K562 (cell line): ENCODE measurements around the gene SIRT3. TPM values are rescaled to one million over a fixed set of nuclear protein-coding genes. Genes with fewer than 3 reads are reported as not detected.
A peak's percentile ranks its signal among the peaks of the same experiment; 100 is the strongest.

Experiments
- COPS2 ChIP-seq: fragments of 450-650 bp; conservative IDR thresholded peaks from 2 replicates; pipeline ENCODE4 v1.6.1; 2016; ENCODE audit warnings: mild to moderate bottlenecking, moderate library complexity
- ETS1 ChIP-seq: conservative IDR thresholded peaks from 2 replicates; pipeline ENCODE4 v1.6.1; 2011; ENCODE audit warnings: low read depth, mild to moderate bottlenecking, low read length; ENCODE audit not compliant: control insufficient read depth
- RBM22 ChIP-seq: fragments of 200-400 bp; formaldehyde crosslinking; IDR thresholded peaks from 2 replicates; pipeline ENCODE4 v1.6.1; 2018; ENCODE audit warnings: low read length, low read depth; ENCODE audit not compliant: poor library complexity, severe bottlenecking
- SMAD4 ChIP-seq: fragments of 250-450 bp; sonication (Bioruptor Pico); conservative IDR thresholded peaks from 2 replicates; pipeline ENCODE4 v1.8.0; 2021; ENCODE audit warnings: inconsistent platforms, mild to moderate bottlenecking, moderate library complexity
- SNRNP70 ChIP-seq: fragments of 200-400 bp; formaldehyde crosslinking; optimal IDR thresholded peaks from 2 replicates; pipeline ENCODE3; 2017; ENCODE audit warnings: low read depth, low read length
- STAG1 ChIP-seq: sonication (generic); formaldehyde crosslinking; IDR thresholded peaks from 2 replicates; pipeline ENCODE4 v1.5.0; 2020; ENCODE audit warnings: missing genetic modification reagents, borderline replicate concordance
- TAF1 ChIP-seq: IDR thresholded peaks from 2 replicates; pipeline ENCODE4 v1.6.1; 2011; ENCODE audit warnings: mild to moderate bottlenecking, low read length, moderate library complexity; ENCODE audit not compliant: insufficient read depth, control insufficient read depth, severe bottlenecking; ENCODE audit errors: extremely low read depth
- ZNF121 ChIP-seq: sonication (generic); formaldehyde crosslinking; conservative IDR thresholded peaks from 2 replicates; pipeline ENCODE4 v1.8.0; 2022; ENCODE audit warnings: missing genetic modification reagents
- ZNF197 ChIP-seq: fragments of 200-800 bp; sonication (Bioruptor generic); IDR thresholded peaks from 2 replicates; pipeline ENCODE4 v1.6.1; 2016; ENCODE audit warnings: low read depth, missing genetic modification characterization, missing compliant biosample characterization
- ZNF318 ChIP-seq, 2 experiments: fragments of 450-650 bp; IDR thresholded peaks; 2 replicates each; pipeline ENCODE4 v1.6.1; 2016; ENCODE audit warnings: mild to moderate bottlenecking in 2 of 2, borderline replicate concordance in 1 of 2, low read depth in 1 of 2, moderate library complexity in 1 of 2
- ZNF589 ChIP-seq: fragments of 200-800 bp; sonication (Bioruptor generic); IDR thresholded peaks from 2 replicates; pipeline ENCODE4 v1.6.1; 2016; ENCODE audit warnings: low read depth, missing genetic modification characterization, missing compliant biosample characterization
- ZNF75A ChIP-seq: fragments of 450-650 bp; formaldehyde crosslinking; IDR thresholded peaks from 2 replicates; pipeline ENCODE4 v1.4.0; 2020; ENCODE audit warnings: mild to moderate bottlenecking
- polyA plus RNA-seq, 8 experiments: library from polyadenylated mRNA; depleted of rRNA in 4 of 8; stranded (reverse) in 5 of 8; unstranded in 3 of 8; fragments of >200 nt; fragmentation: Nextera tagmentation in 2 of 8; fragmentation: Illumina TruSeq in 1 of 8; extraction: Ambion mirVana in 2 of 8; extraction: Trizol in 1 of 8; gene quantifications; 2 replicates each; pipeline versions ENCODE4 v1.2.1 to v1.2.3, GENCODE V29; 2011 to 2014; ENCODE audit warnings: inconsistent platforms in 1 of 8, missing spikeins in 1 of 8
- total RNA-seq, 7 experiments: library from RNA; depleted of rRNA in 6 of 7; stranded (reverse); fragments of >200 nt in 6 of 7; fragmentation: Illumina TruSeq in 2 of 7; extraction: Trizol in 2 of 7; gene quantifications; 2 replicates each; pipeline versions ENCODE4 v1.2.1 to v1.2.3, GENCODE V29; 2011 to 2021; ENCODE audit warnings: low replicate concordance in 1 of 7
- TF ChIP-seq, protein P1 (sequence below): sonication (generic); formaldehyde crosslinking; IDR thresholded peaks from 2 replicates; pipeline ENCODE4 v1.8.1; 2023; ENCODE audit warnings: mild to moderate bottlenecking, missing genetic modification reagents, moderate library complexity
- TF ChIP-seq, protein P2 (sequence below): fragments of 450-650 bp; IDR thresholded peaks from one replicate; pipeline ENCODE4 v1.6.1; 2018; ENCODE audit warnings: mild to moderate bottlenecking, moderate library complexity; ENCODE audit not compliant: partially characterized antibody

The SIRT3 gene
- total and polyA plus RNA-seq, 9 of the 15 experiments (the other 6 are each of a cell fraction or from before 2014, with no cell fraction given) = 1.9 to 27.5 (median 14.5) TPM

DNA sequence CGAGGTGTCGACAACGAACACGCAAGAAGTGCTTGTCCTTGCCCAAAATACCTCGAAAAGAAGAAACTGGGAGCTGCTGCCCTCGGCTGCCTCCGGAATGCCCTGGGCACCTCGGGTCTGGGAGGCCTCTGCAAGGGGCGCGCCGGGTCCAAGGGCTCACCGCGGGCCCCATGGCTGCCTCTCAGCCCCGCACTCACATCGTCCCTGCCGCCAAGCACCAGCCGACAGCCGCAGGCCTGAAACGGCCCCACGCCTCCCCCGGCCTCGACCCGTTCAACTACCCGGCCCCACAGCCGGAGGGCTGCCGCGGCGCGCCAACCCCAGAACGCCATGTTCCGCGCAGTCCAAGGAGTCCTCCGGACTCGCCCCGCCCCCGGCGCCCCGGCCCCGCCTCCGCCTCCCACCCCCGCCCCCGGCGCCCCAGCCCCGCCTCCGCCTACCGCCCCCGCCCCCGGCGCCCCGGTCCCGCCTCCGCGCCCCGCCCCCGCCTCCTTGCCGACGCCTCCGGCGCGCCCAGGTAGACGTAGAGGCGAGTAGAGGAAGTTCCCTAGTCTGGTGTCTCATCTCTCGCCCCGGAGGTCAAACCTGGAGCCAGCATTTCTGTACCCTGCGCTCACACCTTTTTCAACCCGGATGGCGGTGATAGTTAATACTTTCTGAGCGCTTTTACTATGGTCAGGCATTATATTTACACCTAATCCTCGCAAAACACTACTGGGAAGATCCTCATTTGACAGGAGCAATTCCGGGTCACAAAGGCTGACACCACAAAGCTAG, at the start of gene SIRT3 (continued):
- no peak; a peak in 1 of 4 replicates for TF ChIP-seq ZNF318 (IDR thresholded peaks at IDR 0.05; ENCODE audit: borderline replicate concordance in 1 of 2, low read depth in 1 of 2)
- no peak for TF ChIP-seq STAG1 (CRISPR knock-in tag)
- TF ChIP-seq, protein P1, sequence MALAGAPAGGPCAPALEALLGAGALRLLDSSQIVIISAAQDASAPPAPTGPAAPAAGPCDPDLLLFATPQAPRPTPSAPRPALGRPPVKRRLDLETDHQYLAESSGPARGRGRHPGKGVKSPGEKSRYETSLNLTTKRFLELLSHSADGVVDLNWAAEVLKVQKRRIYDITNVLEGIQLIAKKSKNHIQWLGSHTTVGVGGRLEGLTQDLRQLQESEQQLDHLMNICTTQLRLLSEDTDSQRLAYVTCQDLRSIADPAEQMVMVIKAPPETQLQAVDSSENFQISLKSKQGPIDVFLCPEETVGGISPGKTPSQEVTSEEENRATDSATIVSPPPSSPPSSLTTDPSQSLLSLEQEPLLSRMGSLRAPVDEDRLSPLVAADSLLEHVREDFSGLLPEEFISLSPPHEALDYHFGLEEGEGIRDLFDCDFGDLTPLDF (CRISPR knock-in tag) = no peak
- TF ChIP-seq TAF1 = peak; percentile 68
- no peak for TF ChIP-seq ZNF197 (CRISPR knock-in tag)
- TF ChIP-seq, protein P2, sequence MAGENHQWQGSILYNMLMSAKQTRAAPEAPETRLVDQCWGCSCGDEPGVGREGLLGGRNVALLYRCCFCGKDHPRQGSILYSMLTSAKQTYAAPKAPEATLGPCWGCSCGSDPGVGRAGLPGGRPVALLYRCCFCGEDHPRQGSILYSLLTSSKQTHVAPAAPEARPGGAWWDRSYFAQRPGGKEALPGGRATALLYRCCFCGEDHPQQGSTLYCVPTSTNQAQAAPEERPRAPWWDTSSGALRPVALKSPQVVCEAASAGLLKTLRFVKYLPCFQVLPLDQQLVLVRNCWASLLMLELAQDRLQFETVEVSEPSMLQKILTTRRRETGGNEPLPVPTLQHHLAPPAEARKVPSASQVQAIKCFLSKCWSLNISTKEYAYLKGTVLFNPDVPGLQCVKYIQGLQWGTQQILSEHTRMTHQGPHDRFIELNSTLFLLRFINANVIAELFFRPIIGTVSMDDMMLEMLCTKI = no peak
- TF ChIP-seq RBM22 = no peak
- TF ChIP-seq ZNF121 (CRISPR knock-in tag) = no peak
- TF ChIP-seq SMAD4 = peak; percentile 45; the same call in 1 of the 2 replicates
- TF ChIP-seq SNRNP70 = no peak
- peak; percentile 42; the same call in 1 of the 2 replicates for TF ChIP-seq ETS1
- TF ChIP-seq ZNF75A = no peak
- no peak for TF ChIP-seq ZNF589 (CRISPR knock-in tag)
- TF ChIP-seq COPS2 = no peak
